ENCODE results near the gene GALNT2.

GALNT2 gene

GRCh38 chr1:230071316-230071715, 4.3 kb downstream of the GALNT2 start:
- no peak for DNase-seq (ENCODE audit: low read depth in 1 of 2, low spot score in 1 of 2)

GRCh38 chr1:230072296-230072695, 5.3 kb downstream of the GALNT2 start:
- DNase-seq (ENCODE audit: low read depth in 1 of 2, low spot score in 1 of 2), result no peak

GRCh38 chr1:230072866-230073265, 5.8 kb downstream of the GALNT2 start:
- DNase-seq (ENCODE audit: low read depth in 1 of 2, low spot score in 1 of 2), result no peak

- DNase-seq (ENCODE audit: low read depth in 1 of 2, low spot score in 1 of 2), result no peak
Observed at GRCh38 chr1:230073371-230074035, 6.5 kb downstream of the GALNT2 start.

- no peak for DNase-seq (ENCODE audit: low read depth in 1 of 2, low spot score in 1 of 2)
Observed at GRCh38 chr1:230074270-230074669, 7.2 kb downstream of the GALNT2 start.

GRCh38 chr1:230074762-230075161, 7.7 kb downstream of the GALNT2 start:
- DNase-seq (ENCODE audit: low read depth in 1 of 2, low spot score in 1 of 2), result no peak

GRCh38 chr1:230076121-230076520, 9.1 kb downstream of the GALNT2 start:
- DNase-seq (ENCODE audit: low read depth in 1 of 2, low spot score in 1 of 2), result no peak

- DNase-seq (ENCODE audit: low read depth in 1 of 2, low spot score in 1 of 2), result no peak
Observed at GRCh38 chr1:230077011-230077410, 10.0 kb downstream of the GALNT2 start.

GRCh38 chr1:230077436-230078213, 10.6 kb downstream of the GALNT2 start:
- no peak for DNase-seq (ENCODE audit: low read depth in 1 of 2, low spot score in 1 of 2)

- no peak for DNase-seq (ENCODE audit: low read depth in 1 of 2, low spot score in 1 of 2)
Observed at GRCh38 chr1:230079199-230080024, 12.4 kb downstream of the GALNT2 start.

GRCh38 chr1:230080822-230081221, 13.8 kb downstream of the GALNT2 start:
- no peak for DNase-seq (ENCODE audit: low read depth in 1 of 2, low spot score in 1 of 2)

GRCh38 chr1:230081751-230082150, 14.7 kb downstream of the GALNT2 start:
- no peak for DNase-seq (ENCODE audit: low read depth in 1 of 2, low spot score in 1 of 2)

- no peak for DNase-seq (ENCODE audit: low read depth in 1 of 2, low spot score in 1 of 2)
Observed at GRCh38 chr1:230082211-230082610, 15.2 kb downstream of the GALNT2 start.

GRCh38 chr1:230083053-230083452, 16.0 kb downstream of the GALNT2 start:
- DNase-seq (ENCODE audit: low read depth in 1 of 2, low spot score in 1 of 2), result no peak

GRCh38 chr1:230083746-230084407, 16.8 kb downstream of the GALNT2 start:
- no peak for DNase-seq (ENCODE audit: low read depth in 1 of 2, low spot score in 1 of 2)

- no peak for DNase-seq (ENCODE audit: low read depth in 1 of 2, low spot score in 1 of 2)
Observed at GRCh38 chr1:230084408-230085177, 17.6 kb downstream of the GALNT2 start.

GRCh38 chr1:230085178-230085515, 18.1 kb downstream of the GALNT2 start:
- no peak for DNase-seq (ENCODE audit: low read depth in 1 of 2, low spot score in 1 of 2)

- DNase-seq (ENCODE audit: low read depth in 1 of 2, low spot score in 1 of 2), result no peak
Observed at GRCh38 chr1:230086151-230086550, 19.1 kb downstream of the GALNT2 start.

- no peak for DNase-seq (ENCODE audit: low read depth in 1 of 2, low spot score in 1 of 2)
Observed at GRCh38 chr1:230087028-230087716, 20.1 kb downstream of the GALNT2 start.

GRCh38 chr1:230087717-230088105, 20.7 kb downstream of the GALNT2 start:
- no peak for DNase-seq (ENCODE audit: low read depth in 1 of 2, low spot score in 1 of 2)

Data from stimulated activated CD4-positive, alpha-beta T cell treated with anti-CD3 and anti-CD28 coated beads, Interleukin-15, amount 100 ng/mL, for 1 hour (primary cell).